22Rv1 (cell line): ENCODE data around the gene TSHZ1.

Source experiments
- CTCF ChIP-seq: fragments of 450-650 bp; IDR thresholded peaks from 2 replicates; pipeline ENCODE4 v1.5.1; 2017; ENCODE audit warnings: mild to moderate bottlenecking
- ZFX ChIP-seq: fragments of 450-650 bp; IDR thresholded peaks from 2 replicates; pipeline ENCODE4 v1.6.1; 2017; ENCODE audit warnings: antibody characterized with exemption, borderline replicate concordance

DNA sequence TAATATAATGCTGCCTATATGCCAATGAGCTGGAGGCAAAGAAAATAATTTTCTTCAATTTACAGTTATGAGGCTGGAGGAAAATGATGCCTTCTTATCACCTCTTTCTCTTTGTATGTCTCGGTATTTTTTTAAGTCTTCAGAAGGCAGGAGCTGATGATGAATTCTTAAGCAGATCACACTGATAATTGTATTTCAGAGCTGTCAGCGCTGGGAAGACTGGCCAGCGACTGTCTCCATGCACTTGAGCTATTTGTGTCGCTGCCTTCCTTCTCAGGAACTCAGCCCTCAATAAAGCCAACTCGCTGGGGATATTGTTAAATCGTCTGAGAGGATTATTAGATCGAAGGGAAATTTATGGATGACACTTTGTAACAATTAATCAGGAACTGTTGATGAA lies 42.0 kb upstream of the TSHZ1 start:
- no peak for TF ChIP-seq CTCF
- TF ChIP-seq ZFX, result no peak
